Measurements from ENCODE around the gene STING1.

DNA sequence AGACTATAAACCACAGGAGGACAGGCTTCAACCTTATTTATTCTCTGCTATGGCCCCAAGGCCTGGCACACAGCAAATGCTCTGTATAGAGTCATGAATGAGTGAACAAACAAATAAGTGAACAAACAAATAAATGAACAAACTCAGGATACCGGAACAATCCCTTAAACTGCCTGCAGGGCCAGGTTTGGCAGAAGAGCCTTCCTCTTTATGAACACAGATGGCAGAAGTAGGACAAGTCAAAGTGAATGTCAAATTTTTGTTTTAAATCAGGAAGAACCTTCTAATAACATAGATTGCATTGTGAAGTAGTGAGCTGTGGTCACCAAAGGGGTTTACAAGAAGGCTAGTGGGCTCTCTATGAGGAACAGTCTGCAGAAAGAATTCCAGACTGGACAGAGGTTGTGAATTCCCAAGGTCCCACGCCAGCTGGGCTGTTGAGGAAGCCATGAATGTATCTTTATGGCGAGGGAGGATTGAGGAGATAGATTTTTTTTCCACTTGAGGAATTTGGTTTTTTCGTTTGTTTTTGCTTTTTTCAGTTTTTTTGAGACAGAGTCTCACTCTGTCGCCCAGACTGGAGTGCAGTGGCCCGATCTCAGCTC, 30.3 kb upstream of the STING1 start:
- TF ChIP-seq, protein P1, sequence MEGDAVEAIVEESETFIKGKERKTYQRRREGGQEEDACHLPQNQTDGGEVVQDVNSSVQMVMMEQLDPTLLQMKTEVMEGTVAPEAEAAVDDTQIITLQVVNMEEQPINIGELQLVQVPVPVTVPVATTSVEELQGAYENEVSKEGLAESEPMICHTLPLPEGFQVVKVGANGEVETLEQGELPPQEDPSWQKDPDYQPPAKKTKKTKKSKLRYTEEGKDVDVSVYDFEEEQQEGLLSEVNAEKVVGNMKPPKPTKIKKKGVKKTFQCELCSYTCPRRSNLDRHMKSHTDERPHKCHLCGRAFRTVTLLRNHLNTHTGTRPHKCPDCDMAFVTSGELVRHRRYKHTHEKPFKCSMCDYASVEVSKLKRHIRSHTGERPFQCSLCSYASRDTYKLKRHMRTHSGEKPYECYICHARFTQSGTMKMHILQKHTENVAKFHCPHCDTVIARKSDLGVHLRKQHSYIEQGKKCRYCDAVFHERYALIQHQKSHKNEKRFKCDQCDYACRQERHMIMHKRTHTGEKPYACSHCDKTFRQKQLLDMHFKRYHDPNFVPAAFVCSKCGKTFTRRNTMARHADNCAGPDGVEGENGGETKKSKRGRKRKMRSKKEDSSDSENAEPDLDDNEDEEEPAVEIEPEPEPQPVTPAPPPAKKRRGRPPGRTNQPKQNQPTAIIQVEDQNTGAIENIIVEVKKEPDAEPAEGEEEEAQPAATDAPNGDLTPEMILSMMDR (IDR thresholded peaks at IDR 0.05; ENCODE audit: extremely low read depth in 1 of 2, insufficient read depth in 1 of 2, low read depth in 1 of 2, low read length in 2 of 2): no peak
- TF ChIP-seq POLR2AphosphoS5 (IDR thresholded peaks at IDR 0.05; ENCODE audit: insufficient read depth, low read depth, low read length) (no peak), EZH2 (IDR thresholded peaks at IDR 0.05; ENCODE audit: borderline replicate concordance, low read depth, low read length, severe bottlenecking) (no peak), POLR2A (IDR thresholded peaks at IDR 0.05; ENCODE audit: low read depth, low read length) (no peak), MYC (IDR thresholded peaks at IDR 0.05; ENCODE audit: low read depth, low read length) (no peak), FOS (IDR thresholded peaks at IDR 0.05; ENCODE audit: borderline replicate concordance, insufficient read depth, low read length) (no peak)
- TF ChIP-seq, protein P2, sequence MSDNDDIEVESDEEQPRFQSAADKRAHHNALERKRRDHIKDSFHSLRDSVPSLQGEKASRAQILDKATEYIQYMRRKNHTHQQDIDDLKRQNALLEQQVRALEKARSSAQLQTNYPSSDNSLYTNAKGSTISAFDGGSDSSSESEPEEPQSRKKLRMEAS (IDR thresholded peaks at IDR 0.05; ENCODE audit: insufficient read depth, insufficient read length): no peak

Data from endothelial cell of umbilical vein (primary cell).